HG02642 (cell line): ENCODE measurements around the gene TTF1.
"Not testable (repeated sequence)": the region's sequence is repeated elsewhere in the genome, so short reads cannot be mapped to it uniquely, and the experiment has no call there.

Source experiments
- ATAC-seq: cut with Tn5 transposase; IDR thresholded peaks from one replicate; pipeline ENCODE4 v1.9.1; 2021; ENCODE audit warnings: mild to moderate bottlenecking; ENCODE audit not compliant: unreplicated experiment, poor library complexity

TTF1 gene

DNA sequence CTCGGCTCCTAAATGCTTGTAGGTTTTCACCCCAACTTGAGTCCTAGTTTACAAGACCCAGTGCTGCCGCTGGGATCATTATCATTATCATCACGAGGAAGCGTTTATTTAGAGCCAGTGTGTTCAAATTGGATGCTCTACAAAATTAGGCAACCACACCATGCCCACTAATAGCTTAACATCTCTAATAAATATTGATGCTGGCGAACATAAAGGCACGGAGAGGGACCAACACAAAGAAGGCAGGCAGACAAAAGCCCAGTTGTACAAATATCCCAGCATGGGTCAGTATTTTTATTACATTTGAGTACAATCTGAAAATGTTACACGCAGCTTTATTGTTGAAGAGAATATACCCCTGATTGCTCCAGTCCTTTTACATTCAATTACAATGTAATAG, 8.1 kb upstream of the TTF1 start:
- ATAC-seq: no peak

DNA sequence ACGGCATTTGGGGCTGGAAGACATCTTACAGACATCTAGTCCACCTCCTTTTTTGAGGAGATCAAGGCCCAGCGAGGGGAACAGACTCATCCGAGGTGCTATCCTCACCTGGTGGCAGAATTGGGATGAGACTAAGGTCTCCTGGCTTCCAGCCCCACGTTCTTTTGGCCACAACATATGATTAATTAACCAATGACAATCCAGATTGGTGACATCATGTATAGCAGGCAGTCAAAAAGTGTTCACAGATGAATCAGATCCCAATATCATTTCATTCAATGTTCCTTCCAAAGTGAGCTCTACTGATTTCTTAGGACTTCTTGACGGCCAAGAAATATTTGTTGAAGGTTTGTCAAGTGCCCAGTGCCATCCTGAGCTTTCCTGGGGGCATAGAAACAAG, 7.3 kb upstream of the TTF1 start:
- ATAC-seq: no peak

DNA sequence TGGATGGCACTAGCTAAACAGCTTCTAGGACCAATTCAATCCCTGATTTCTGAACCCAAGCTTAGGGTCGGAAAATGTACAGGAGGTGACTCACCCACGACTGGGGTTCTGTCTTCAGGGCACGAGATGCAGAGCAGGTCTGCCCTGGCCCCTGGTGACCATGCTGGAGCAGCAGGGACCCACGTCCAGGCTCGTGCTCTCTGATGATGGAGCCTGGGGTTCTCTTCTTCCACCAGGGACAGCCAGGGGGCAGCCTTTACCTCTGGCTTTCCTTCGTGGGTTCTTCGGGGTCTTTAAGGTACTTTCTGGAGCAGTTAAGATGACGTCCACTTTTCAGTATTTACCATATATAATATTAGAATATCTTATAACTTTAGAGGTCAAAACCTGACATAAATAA, 5.4 kb upstream of the TTF1 start:
- no peak for ATAC-seq

- no peak for ATAC-seq
Observed at GRCh38 chr9:132411091-132411508, 4.5 kb upstream of the TTF1 start.

GRCh38 chr9:132410642-132411041, 4.0 kb upstream of the TTF1 start:
- no peak for ATAC-seq

GRCh38 chr9:132409828-132410528, 3.3 kb upstream of the TTF1 start, which contains the start of gene CFAP77:
Gene CFAP77 (plus strand): TSS chr9:132410211. CDS start chr9:132410272, 61 bp downstream.
- ATAC-seq: no peak

DNA sequence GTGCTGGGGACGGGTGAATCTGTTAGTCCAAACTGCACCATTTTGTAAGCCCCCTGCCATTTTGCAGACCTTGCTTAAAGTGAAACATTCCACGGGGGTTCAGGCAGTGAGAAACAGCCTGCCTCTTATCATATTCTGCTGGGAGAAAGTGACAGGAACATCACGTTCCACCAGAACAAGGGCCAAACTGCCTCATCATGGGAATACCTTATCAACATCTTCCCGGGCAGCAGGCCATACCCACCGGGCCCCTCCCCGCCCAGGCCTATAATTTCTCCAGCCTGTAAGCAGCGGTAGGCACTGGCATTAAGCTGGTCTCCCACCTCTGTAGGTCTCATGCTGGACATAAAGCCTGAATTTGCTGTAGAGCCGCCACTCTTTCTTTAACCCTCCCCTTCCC, 1.9 kb upstream of the TTF1 start:
- no peak for ATAC-seq

GRCh38 chr9:132407196-132407595, 556 bp upstream of the TTF1 start:
- no peak for ATAC-seq

GRCh38 chr9:132404228-132404881, 2.3 kb downstream of the TTF1 start:
- no peak for ATAC-seq

- no peak for ATAC-seq
Observed at GRCh38 chr9:132401824-132402223, 4.8 kb downstream of the TTF1 start.

- ATAC-seq: no peak
Observed at GRCh38 chr9:132395560-132395959, 11.1 kb downstream of the TTF1 start.

GRCh38 chr9:132391449-132391848, 15.2 kb downstream of the TTF1 start:
- ATAC-seq: no peak

GRCh38 chr9:132390966-132391365, 15.7 kb downstream of the TTF1 start:
- ATAC-seq: no peak

GRCh38 chr9:132387133-132387532, 19.5 kb downstream of the TTF1 start:
- ATAC-seq: no peak

- ATAC-seq: no peak
Observed at GRCh38 chr9:132384376-132384775, 22.3 kb downstream of the TTF1 start.

DNA sequence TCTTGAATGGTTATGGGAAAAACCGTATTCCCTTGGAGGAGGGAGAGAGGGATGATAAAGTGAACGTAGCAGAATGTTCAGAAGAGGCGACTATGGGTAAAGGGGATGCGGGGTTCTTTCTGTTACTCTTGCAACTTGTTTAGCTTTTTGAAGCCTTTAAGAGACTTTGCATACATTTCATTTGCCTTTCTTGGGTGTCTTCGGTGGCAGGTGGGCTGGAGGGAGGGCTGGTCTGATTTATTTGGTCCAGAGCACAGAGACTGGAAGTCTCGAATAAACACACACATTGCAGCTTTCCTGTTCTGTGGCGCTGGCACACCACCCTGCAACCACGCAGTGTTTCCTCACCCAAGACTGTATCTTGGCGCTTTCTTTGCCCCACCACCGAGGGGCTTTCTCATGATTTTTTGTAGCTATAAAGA, 23.2 kb downstream of the TTF1 start:
- ATAC-seq: peak; percentile 52

GRCh38 chr9:132381966-132382541, 24.6 kb downstream of the TTF1 start:
- peak; percentile 61 for ATAC-seq

DNA sequence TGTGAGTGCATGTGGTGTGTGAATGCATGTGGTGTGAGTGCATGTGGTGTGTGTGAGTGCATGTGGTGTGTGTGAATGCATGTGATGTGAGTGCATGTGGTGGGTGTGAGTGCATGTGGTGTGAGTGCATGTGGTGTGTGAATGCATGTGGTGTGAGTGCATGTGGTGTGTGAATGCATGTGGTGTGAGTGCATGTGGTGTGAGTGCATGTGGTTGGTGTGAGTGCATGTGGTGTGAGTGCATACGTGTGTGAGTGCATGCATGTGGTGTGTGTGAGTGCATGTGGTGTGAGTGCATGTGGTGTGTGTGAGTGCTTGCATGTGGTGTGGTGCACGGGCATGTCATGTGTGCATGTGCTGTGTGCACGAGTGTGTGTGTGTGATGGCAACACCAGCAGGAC, 28.2 kb downstream of the TTF1 start:
- ATAC-seq: not testable (repeated sequence)

DNA sequence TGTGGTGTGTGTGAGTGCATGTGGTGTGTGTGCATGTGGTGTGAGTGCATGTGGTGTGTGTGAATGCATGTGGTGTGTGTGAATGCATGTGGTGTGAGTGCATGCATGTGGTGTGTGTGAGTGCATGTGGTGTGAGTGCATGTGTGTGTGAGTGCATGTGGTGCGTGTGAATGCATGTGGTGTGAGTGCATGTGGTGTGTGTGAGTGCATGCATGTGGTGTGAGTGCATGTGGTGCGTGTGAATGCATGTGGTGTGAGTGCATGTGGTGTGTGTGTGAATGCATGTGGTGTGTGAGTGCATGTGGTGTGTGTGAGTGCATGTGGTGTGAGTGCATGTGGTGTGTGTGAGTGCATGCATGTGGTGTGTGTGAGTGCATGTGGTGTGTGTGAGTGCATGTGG, 28.9 kb downstream of the TTF1 start:
- ATAC-seq: not testable (repeated sequence)

DNA sequence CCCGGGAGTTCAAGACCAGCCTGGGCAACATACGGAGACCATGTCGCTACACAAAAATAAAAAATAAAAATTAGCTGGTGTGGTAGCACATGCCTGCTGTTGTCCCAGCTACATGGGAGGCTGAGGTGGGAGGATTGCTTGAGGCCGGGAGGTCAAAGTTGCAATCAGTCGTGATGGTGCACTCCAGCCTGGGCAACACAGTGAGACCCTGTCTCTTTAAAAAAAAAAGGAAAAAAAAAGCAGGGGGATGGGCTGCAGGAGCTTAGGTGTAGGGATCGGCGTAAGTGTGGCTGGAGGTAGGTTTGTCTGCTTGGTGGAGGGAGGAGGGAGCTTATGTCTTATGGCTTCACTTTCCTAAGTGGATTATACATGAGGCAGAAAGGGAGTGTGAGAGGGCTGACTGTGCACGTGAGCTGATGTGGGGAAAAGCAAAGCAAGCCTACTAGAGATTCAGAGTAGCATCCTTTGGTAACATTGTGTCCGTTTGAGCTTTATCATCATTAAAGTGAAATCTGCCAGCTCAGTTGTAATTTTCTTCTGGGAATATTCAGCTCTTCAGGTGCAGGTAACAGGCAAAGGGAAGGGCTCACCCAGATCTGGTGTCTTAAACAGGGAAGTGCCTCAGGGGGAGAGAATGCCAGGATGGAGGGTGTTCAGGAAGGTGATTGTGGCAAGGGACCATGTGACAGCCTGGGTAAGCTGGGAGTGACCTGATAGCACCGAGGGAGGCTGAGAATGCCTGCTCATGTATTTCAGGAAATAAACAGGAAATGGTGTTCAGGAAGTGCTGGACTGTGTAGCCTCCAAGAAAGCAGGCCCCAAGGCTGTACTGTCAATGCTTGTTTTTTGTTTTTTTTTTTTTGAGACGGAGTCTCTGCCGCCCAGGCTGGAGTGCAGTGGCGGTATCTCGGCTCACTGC, 34.2 kb downstream of the TTF1 start:
- no peak for ATAC-seq

DNA sequence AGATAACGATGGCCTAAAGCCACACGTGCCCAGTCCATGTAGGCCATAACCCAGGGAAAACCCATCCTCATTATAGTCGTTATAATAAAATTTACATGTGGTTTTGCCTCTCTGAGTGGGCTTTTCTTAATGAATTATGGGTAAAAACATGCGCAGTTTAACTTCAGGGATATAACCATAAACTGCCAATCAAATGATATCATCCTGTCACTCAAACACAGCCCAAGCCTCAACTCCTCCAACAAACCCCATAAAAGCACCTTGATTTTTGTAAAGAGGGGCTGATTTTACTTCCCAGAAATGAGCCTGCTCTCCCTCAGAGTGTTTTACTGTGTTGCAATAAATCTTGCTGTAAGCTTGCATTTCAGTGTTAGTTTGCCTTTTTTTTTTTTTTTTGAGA, 36.0 kb downstream of the TTF1 start:
- ATAC-seq: no peak
